Left ventricle myocardium inferior (tissue), 1 donor: ENCODE data around the gene ATF6B. TPM values are rescaled to one million over a fixed set of nuclear protein-coding genes. Genes with fewer than 3 reads are reported as not detected.

ENCODE experiments used
- DNase-seq: peaks from one replicate; pipeline ENCODE4 v3.0.0-alpha.2; 2020
- H3K27ac ChIP-seq: fragments of 200-600 bp; replicated peaks from 2 replicates; pipeline ENCODE4 v1.8.0; 2021
- H3K27me3 ChIP-seq: fragments of 200-600 bp; 2 replicates; pipeline ENCODE4 v1.8.0; 2021; ENCODE audit warnings: low read depth
- H3K36me3 ChIP-seq: fragments of 200-600 bp; 2 replicates; pipeline ENCODE4 v1.8.0; 2021
- H3K4me1 ChIP-seq: fragments of 200-600 bp; 2 replicates; pipeline ENCODE4 v1.8.0; 2021
- H3K4me3 ChIP-seq: fragments of 200-600 bp; 2 replicates; pipeline ENCODE4 v1.8.0; 2021; ENCODE audit warnings: mild to moderate bottlenecking, moderate library complexity
- H3K9me3 ChIP-seq: fragments of 200-600 bp; replicated peaks from 2 replicates; pipeline ENCODE4 v1.8.0; 2021
- CTCF ChIP-seq: fragments of 200-600 bp; IDR thresholded peaks from 2 replicates; pipeline ENCODE4 v1.8.0; 2021; ENCODE audit warnings: antibody characterized with exemption, mild to moderate bottlenecking, borderline replicate concordance
- intact Hi-C: fragments of 100-400 bp; cut with micrococcal nuclease; formaldehyde crosslinking; loops from one replicate; pipeline ENCODE4 v1.11.0; 2022
- total RNA-seq: library from RNA; stranded (reverse); fragmentation: NEBNext Ultra II Directional; extraction: Animal tissue kit (Norgen Biotek cat#: 25700); gene quantifications from one replicate; pipeline ENCODE4 v1.2.1, GENCODE V29; 2021
- donor health status: DM: no; HTN: yes; CAD: no; lungs with severe emphysema.

Gene ATF6B
- total RNA-seq, 1 donor from 2014 or later = 29.1 TPM

GRCh38 chr6:32174416-32174815, 46.4 kb upstream of the ATF6B start:
- Histone ChIP-seq H3K9me3 (no peaks in the 10 kb centered on the region), H3K4me1 (peaks cover 44% of the 10 kb centered on the region), H3K27me3 (no peaks in the 10 kb centered on the region), H3K36me3 (peaks cover 16% of the 10 kb centered on the region), H3K27ac (no peak overlapping the region), H3K4me3 (no peak overlapping the region)
- DNase-seq = no peak
- intact Hi-C loops = no loop called here
- no peak for TF ChIP-seq CTCF

GRCh38 chr6:32173051-32173727, 45.1 kb upstream of the ATF6B start:
- Histone ChIP-seq H3K27ac (no peak overlapping the region), H3K36me3 (peaks cover 22% of the 10 kb centered on the region), H3K4me3 (no peak overlapping the region), H3K27me3 (no peaks in the 10 kb centered on the region), H3K9me3 (no peaks in the 10 kb centered on the region), H3K4me1 (peaks cover 34% of the 10 kb centered on the region)
- no peak for TF ChIP-seq CTCF
- intact Hi-C loops = no loop called here
- DNase-seq = no peak

DNA sequence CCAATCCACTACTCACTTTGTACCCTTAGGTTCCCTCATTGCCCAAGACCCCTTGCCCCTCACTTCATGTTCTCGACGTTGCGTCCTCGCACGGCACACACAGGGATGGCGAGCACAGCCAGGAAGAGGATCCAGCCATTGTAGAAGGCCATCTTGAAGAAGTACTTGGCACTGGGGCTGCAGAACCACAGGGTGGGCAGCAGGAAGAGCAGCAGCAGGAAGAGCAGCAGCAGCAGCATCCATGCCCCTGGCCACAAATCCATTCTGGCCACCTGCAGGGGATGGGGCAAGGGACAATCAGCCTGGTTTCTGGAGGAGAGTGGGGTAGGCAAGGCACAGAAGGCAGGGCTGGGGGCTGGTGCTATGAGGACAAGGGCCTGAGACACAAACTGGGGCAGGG, 43.2 kb upstream of the ATF6B start:
- Histone ChIP-seq H3K27me3 (no peaks in the 10 kb centered on the region), H3K4me1 (peaks cover 23% of the 10 kb centered on the region), H3K36me3 (peaks cover 41% of the 10 kb centered on the region), H3K9me3 (no peaks in the 10 kb centered on the region), H3K27ac (no peak overlapping the region), H3K4me3 (no peak overlapping the region)
- DNase-seq = no peak
- intact Hi-C loops = no loop called here
- TF ChIP-seq CTCF = no peak

DNA sequence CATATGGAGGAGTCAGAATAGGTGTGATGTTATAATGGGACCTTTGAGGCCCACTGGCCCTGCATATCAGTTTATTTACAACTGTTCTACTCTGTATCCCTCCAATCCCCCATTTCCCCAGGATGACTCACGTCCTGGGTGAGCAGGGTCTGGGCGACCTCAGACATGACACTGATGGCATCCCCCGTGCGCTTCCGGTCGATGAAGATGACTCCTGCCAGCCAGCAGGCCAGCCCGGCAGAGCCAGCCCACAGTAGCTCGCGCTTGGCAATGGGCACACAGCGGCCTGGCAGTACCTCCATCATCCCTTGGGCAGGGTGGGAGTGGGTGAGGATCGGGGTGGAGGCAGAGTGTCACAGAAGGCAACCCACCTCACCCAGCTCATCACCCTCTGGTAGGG, 42.2 kb upstream of the ATF6B start:
- intact Hi-C loops = no loop called here
- Histone ChIP-seq H3K4me3 (no peak overlapping the region), H3K27ac (no peak overlapping the region), H3K36me3 (peaks cover 50% of the 10 kb centered on the region), H3K9me3 (no peaks in the 10 kb centered on the region), H3K27me3 (no peaks in the 10 kb centered on the region), H3K4me1 (peaks cover 15% of the 10 kb centered on the region)
- DNase-seq = no peak
- no peak for TF ChIP-seq CTCF

DNA sequence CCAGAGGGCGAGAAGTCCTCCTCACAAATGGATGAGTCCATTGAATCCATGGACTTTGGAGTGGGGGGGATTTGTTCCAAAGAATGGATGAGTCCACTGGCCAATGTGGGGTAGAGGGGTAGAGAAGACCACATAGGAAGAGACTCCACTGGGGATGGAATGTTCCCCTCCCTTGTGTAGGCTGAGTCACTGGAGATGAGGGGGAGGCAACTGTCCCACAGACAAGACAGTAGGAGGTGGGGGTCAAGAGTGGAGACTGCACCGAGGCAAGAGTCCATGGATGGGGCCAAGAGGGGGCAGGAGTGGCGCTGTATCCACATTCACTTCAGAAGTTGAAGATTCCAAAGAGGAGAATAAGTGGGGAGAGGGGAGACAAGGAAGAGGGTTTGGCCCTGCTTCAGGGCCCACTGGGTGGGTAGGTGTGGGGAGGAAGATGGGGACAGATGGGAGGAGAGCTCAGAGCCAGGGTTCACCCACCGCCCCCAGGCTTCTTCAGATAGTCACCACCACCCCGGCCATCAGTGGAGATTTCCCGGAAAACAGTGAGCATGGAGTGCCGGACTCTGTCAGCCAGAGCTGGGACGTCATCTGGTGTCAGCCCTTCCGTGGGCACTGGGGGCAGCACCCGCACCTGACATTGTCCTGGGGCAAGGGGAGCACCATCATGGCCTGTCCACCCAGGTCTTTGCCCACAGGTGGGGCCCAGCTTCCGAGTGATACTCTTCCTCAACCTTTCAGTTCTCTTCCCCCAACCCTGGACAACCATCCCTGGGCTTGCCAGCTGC, 41.0 kb upstream of the ATF6B start:
- Histone ChIP-seq H3K36me3 (peaks cover 50% of the 10 kb centered on the region), H3K27me3 (no peaks in the 10 kb centered on the region), H3K9me3 (no peaks in the 10 kb centered on the region), H3K4me1 (peaks cover 4% of the 10 kb centered on the region), H3K27ac (no peak overlapping the region), H3K4me3 (no peak overlapping the region)
- intact Hi-C loops = no loop called here
- no peak for DNase-seq
- no peak for TF ChIP-seq CTCF
